HepG2 (cell line): ENCODE results near the gene SPARC. TPM values are rescaled to one million over a fixed set of nuclear protein-coding genes. Genes with fewer than 3 reads are reported as not detected.

Source experiments
- ATAC-seq: fragments of 200-7000 bp; cut with Tn5 transposase; 3 replicates; pipeline ENCODE4 v1.9.1; 2020; ENCODE audit warnings: mild to moderate bottlenecking, moderate library complexity
- BruUV-seq: library from RNA; stranded (reverse); fragments of 400-500 nt; replicated peaks from 2 replicates; lab custom pipeline; 2021; lab: Mats Ljungman, UMichigan
- CTCF ChIA-PET: fragments of 300-600 bp; formaldehyde crosslinking; extraction: SDS; loops from one replicate; lab custom pipeline; 2021; ENCODE audit warnings: low total read pairs, inconsistent platforms, low intra/inter-chr PET ratio; lab: Yijun Ruan, JAX
- POLR2A ChIA-PET: fragments of 350-600 bp; sonication (Branson Sonifier 250); formaldehyde crosslinking; loops from one replicate; lab custom pipeline; 2020; ENCODE audit warnings: antibody characterized with exemption, inconsistent platforms; lab: Yijun Ruan, JAX
- DNase-seq: peaks from one replicate; pipeline ENCODE4 v3.0.0-alpha.2; 2015; ENCODE audit warnings: low spot score
- FAIRE-seq: peaks from 3 replicates; lab custom pipeline; 2011; peaks lifted over from hg19 to GRCh38; lab: Jason Lieb, UNC
- H2AFZ ChIP-seq: one replicate; pipeline ENCODE4 v1.6.1; 2011; ENCODE audit warnings: low read length, inconsistent platforms
- H3K27ac ChIP-seq: fragments of 300-600 bp; 3 replicates; pipeline ENCODE4 v1.8.0; 2011; ENCODE audit warnings: mixed run types, mild to moderate bottlenecking, mixed read lengths, low read length, inconsistent platforms; ENCODE audit not compliant: insufficient read depth; ENCODE audit errors: extremely low read length
- H3K27me3 ChIP-seq, 2 experiments: fragments of 200-600 bp in 1 of 2; 2 replicates in 1 of 2; 3 replicates in 1 of 2; pipeline versions ENCODE4 v1.6.0 to v1.8.0; 2011; ENCODE audit warnings: low read length in 2 of 2, mild to moderate bottlenecking in 2 of 2, moderate library complexity in 2 of 2, inconsistent platforms in 1 of 2; ENCODE audit not compliant: insufficient read depth in 2 of 2, control insufficient read depth in 1 of 2
- H3K36me3 ChIP-seq, 2 experiments: fragments of 200-600 bp in 1 of 2; replicated peaks in 1 of 2; 2 replicates in 1 of 2; 3 replicates in 1 of 2; pipeline versions ENCODE4 v1.5.1 to v1.8.0; 2011; ENCODE audit warnings: low read length in 2 of 2, inconsistent platforms in 1 of 2; ENCODE audit not compliant: insufficient read depth in 2 of 2, control insufficient read depth in 1 of 2
- H3K4me1 ChIP-seq: 2 replicates; pipeline ENCODE4 v1.5.1; 2012; ENCODE audit warnings: low read length, inconsistent platforms; ENCODE audit not compliant: insufficient read depth
- H3K4me2 ChIP-seq: 2 replicates; pipeline ENCODE4 v1.6.0; 2011; ENCODE audit warnings: low read depth, low read length, inconsistent platforms
- H3K4me3 ChIP-seq, 3 experiments: fragments of 200-600 bp in 1 of 3; sonication (generic), shearing (Covaris generic) in 1 of 3; replicated peaks in 1 of 3; 2 replicates each; pipeline ENCODE4 v1.5.1; 2011 to 2016; ENCODE audit warnings: low read length in 3 of 3, inconsistent platforms in 2 of 3, low read depth in 2 of 3, mild to moderate bottlenecking in 2 of 3, control low read depth in 1 of 3, mixed read lengths in 1 of 3; ENCODE audit not compliant: insufficient read depth in 1 of 3
- H3K79me2 ChIP-seq: one replicate; pipeline ENCODE4 v1.6.1; 2011; ENCODE audit warnings: low read length, inconsistent platforms; ENCODE audit not compliant: insufficient read depth
- H3K9ac ChIP-seq: 2 replicates; pipeline ENCODE4 v1.6.0; 2011; ENCODE audit warnings: mild to moderate bottlenecking, low read depth, low read length, inconsistent platforms; ENCODE audit not compliant: insufficient read depth
- H3K9me3 ChIP-seq: 2 replicates; pipeline ENCODE4 v1.5.1; 2012; ENCODE audit warnings: mild to moderate bottlenecking, low read length
- H4K20me1 ChIP-seq: 2 replicates; pipeline ENCODE4 v1.6.0; 2011; ENCODE audit warnings: inconsistent platforms, mild to moderate bottlenecking, low read length, moderate library complexity; ENCODE audit not compliant: insufficient read depth
- GATAD1 ChIP-seq: IDR thresholded peaks from 2 replicates; pipeline ENCODE4 v1.6.1; 2016; ENCODE audit warnings: missing genetic modification reagents, missing compliant biosample characterization
- HMG20B ChIP-seq: conservative IDR thresholded peaks from 2 replicates; pipeline ENCODE4 v1.6.1; 2016; ENCODE audit warnings: missing genetic modification reagents, missing compliant biosample characterization
- MED1 ChIP-seq: sonication (generic); formaldehyde crosslinking; IDR thresholded peaks from 2 replicates; pipeline ENCODE4 v1.4.0; 2020; ENCODE audit warnings: missing genetic modification reagents
- MTF2 ChIP-seq: sonication (generic); formaldehyde crosslinking; IDR thresholded peaks from 2 replicates; pipeline ENCODE4 v1.5.0; 2020; ENCODE audit warnings: missing genetic modification reagents, borderline replicate concordance
- RAD51 ChIP-seq: fragments of 450-650 bp; IDR thresholded peaks from 2 replicates; pipeline ENCODE4 v1.6.1; 2016; ENCODE audit warnings: borderline replicate concordance
- SAFB2 ChIP-seq: sonication (generic); formaldehyde crosslinking; IDR thresholded peaks from 2 replicates; pipeline ENCODE4 v1.5.1; 2020; ENCODE audit warnings: missing genetic modification reagents, low read depth, mild to moderate bottlenecking, borderline replicate concordance
- SMARCC2 ChIP-seq: fragments of 450-650 bp; IDR thresholded peaks from 2 replicates; pipeline ENCODE4 v1.6.1; 2017; ENCODE audit warnings: antibody characterized with exemption, mild to moderate bottlenecking
- ZBTB33 ChIP-seq: sonication (generic); formaldehyde crosslinking; IDR thresholded peaks from 2 replicates; pipeline ENCODE4 v1.4.0; 2020; ENCODE audit warnings: missing genetic modification reagents
- ZNF776 ChIP-seq: sonication (generic); formaldehyde crosslinking; IDR thresholded peaks from 2 replicates; pipeline ENCODE4 v1.4.0; 2020; ENCODE audit warnings: mild to moderate bottlenecking, missing genetic modification reagents
- ZSCAN30 ChIP-seq: sonication (generic); formaldehyde crosslinking; IDR thresholded peaks from 2 replicates; pipeline ENCODE4 v1.5.0; 2020; ENCODE audit warnings: mild to moderate bottlenecking, missing genetic modification reagents
- WGBS: methylation state at CpG from one replicate; pipeline ENCODE4 v1.1.6; 2017; ENCODE audit warnings: low lambda C conversion rate; 5-methylcytosine and 5-hydroxymethylcytosine counted together
- in situ Hi-C: cut with HindIII; loops from 2 replicates; pipeline ENCODE4 v1.10.0; 2017; ENCODE audit warnings: low pct_unique_long_range_greater_than_20kb; ENCODE audit not compliant: extremely low pct_ligation_motif_present
- intact Hi-C: fragments of 100-400 bp; cut with micrococcal nuclease; formaldehyde crosslinking; loops from one replicate; pipeline ENCODE4 v1.10.0; 2022; ENCODE audit not compliant: unreplicated experiment
- polyA plus RNA-seq, 8 experiments: library from polyadenylated mRNA; depleted of rRNA in 3 of 8; stranded (reverse) in 7 of 8; unstranded in 1 of 8; fragments of >200 nt; fragmentation: Illumina TruSeq in 4 of 8; extraction: Trizol in 4 of 8; gene quantifications; 2 replicates each; pipeline versions ENCODE4 v1.2.1 to v1.2.3, GENCODE V29; 2011 to 2016; ENCODE audit warnings: low read depth in 4 of 8, missing spikeins in 1 of 8, mixed read lengths in 1 of 8; ENCODE audit not compliant: insufficient read depth in 1 of 8
- total RNA-seq, 5 experiments: library from RNA; depleted of rRNA; stranded (reverse); fragments of >200 nt; fragmentation: Illumina TruSeq; extraction: Trizol; gene quantifications; 2 replicates each; pipeline ENCODE4 v1.2.3, GENCODE V29; 2016; ENCODE audit warnings: low read depth in 1 of 5

Gene SPARC
- total and polyA plus RNA-seq, 2 of the 13 experiments (the other 11 are each of a cell fraction or from before 2014, with no cell fraction given) = 76.7 to 192 TPM

- WGBS = 82% methylated on average over 4 of the region's 4 CpGs
- Histone ChIP-seq H3K4me2 (no peak overlapping the region), H3K79me2 (no peaks in the 10 kb centered on the region), H3K9me3 (no peaks in the 10 kb centered on the region), H4K20me1 (no peaks in the 10 kb centered on the region), H3K4me3 (no peak overlapping the region), H3K4me1 (peaks cover 27% of the 10 kb centered on the region), H3K36me3 (no peaks in the 10 kb centered on the region; a peak in 1 of 5 replicates), H3K9ac (no peak overlapping the region), H2AFZ (no peak overlapping the region), H3K27me3 (no peaks in the 10 kb centered on the region), H3K27ac (no peak overlapping the region)
- ChIA-PET CTCF (no interaction called here), POLR2A (no interaction called here)
- TF ChIP-seq MTF2 (CRISPR knock-in tag) (no peak), ZNF776 (CRISPR knock-in tag) (no peak), GATAD1 (CRISPR knock-in tag) (no peak), SAFB2 (CRISPR knock-in tag) (no peak), MED1 (CRISPR knock-in tag) (no peak), HMG20B (CRISPR knock-in tag) (no peak), SMARCC2 (no peak), ZBTB33 (CRISPR knock-in tag) (no peak), ZSCAN30 (CRISPR knock-in tag) (no peak), RAD51 (no peak)
- DNase-seq (no peak), ATAC-seq (no peak), FAIRE-seq (no peak)
- intact Hi-C loops = no loop called here
- BruUV-seq = no TSS peak
- in situ Hi-C loops = no loop called here
Observed at GRCh38 chr5:151673421-151673820, 13.3 kb downstream of the SPARC start.
